Dermis blood vessel endothelial cell (primary cell): ENCODE results near the gene SAXO1. TPM values are rescaled to one million over a fixed set of nuclear protein-coding genes. Genes with fewer than 3 reads are reported as not detected.
"Not testable (repeated sequence)": the region's sequence is repeated elsewhere in the genome, so short reads cannot be mapped to it uniquely, and the experiment has no call there.

ENCODE experiments used
- DNase-seq: peaks from one replicate; pipeline ENCODE4 v3.0.0; 2010
- total RNA-seq: library from RNA; depleted of rRNA; stranded (reverse); fragments of >200 nt; gene quantifications from 2 replicates; pipeline ENCODE4 v1.2.3, GENCODE V29; 2014

Gene SAXO1
- total RNA-seq, 1 donor from 2014 or later: not detected

DNA sequence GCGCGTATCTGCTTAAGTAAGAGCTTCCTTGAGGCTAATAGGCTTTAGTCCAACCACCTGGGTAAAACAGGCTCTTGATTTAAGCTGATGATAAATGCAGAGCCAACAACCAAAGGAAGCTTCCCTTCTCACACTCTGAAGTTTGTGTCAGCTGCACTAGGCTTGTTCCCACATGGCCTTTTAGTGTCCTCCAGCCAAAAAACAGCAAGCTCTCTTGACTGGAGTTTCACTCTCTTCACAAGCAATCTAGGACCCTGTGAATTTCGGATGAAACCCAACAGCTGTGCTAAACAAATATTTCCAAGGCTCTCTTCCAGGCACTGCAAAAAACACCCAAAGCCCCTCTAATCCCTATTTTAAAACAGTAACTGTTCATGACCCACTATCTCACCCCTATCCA is 63.9 kb downstream of the SAXO1 start:
- no peak for DNase-seq

DNA sequence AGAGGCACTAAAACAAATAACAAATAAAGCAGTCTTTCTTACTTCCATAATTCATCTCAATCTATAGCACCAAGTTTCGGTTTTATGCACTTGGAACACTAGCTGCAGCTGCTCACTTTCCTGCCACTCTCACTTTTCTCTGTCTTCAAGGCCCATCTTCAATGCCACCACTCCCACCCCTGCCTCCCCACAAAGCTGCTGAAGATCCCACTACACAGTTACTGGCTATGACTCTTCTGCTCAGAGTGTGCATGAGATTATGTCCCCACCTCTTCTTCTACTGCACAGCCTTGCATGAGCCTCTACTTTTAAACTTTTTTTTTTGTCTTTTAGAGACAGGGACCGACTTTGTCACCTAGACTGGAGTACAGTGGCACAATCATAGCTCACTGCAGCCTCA is 77.4 kb downstream of the SAXO1 start:
- no peak for DNase-seq

DNA sequence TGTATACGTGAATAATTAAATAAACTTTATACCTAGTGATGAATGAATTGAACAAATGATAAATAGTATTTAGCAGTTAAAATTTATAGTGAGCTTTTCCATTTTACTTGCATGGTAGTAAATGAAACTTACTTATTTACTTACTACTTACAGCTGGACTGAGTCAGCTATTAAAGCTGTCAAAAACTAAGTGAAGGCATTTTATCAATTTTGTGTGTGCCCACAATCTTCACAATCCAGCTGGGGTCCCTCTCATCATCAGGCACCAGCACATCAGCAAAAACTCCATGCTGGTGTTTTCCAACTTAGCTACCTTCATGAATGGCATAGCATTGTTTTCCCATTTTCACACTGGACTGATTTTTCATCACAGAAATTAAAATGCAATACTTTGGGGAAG is 81.1 kb downstream of the SAXO1 start:
- no peak for DNase-seq

- no peak for DNase-seq
Observed at GRCh38 chr9:18947892-18948339, 85.1 kb downstream of the SAXO1 start.

DNA sequence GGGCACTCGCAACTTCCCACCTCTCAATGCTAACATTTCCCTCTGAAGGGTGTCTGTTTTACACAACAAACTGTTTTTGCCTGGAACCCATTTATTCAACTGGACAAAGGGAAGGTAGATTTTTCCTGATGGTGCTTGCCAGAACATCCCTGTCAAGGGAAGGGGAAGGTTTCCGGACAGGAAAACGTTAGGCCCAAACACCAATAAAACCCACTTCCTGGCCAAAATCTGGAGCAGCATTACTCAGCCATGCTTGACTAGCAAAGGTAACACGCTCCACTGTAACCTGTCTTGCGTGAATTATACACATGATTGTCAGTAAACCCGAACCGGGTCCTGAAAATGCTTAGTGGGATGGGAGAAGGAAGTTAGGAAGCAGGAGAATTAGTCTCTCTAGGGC is 90.2 kb downstream of the SAXO1 start:
- DNase-seq: peak; percentile 54

DNA sequence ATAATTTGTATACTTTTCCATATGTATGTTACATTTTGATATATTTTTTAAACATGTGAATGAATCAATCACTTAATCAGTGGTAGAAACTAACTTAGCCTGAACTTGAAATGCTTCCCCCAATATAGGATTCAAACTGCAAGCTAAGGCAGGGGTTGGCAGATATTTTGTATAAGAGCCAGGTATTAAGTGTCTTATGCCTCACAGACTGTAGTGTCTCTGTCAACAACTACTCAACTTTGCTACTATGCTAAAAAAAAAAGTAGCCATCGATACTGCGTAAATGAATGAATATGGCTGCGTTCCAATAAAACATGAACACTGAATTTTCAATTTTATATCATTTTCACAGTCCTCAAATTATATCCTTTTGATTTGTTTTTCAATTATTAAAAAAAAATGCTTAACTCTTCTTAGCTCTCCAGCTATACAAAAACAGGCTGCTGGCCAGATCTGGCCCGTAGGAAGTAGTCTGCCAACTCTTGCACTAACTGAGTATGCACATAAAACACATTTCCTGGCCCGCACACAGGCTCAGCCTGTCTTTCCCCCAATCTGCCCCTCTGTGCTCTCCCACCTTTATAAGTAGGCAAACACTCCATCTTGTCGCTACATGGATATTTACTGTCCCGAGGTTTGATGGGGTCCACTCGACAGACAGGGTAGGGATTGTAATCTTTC is 91.8 kb downstream of the SAXO1 start:
- no peak for DNase-seq

GRCh38 chr9:18939943-18940342 is 93.1 kb downstream of the SAXO1 start:
- DNase-seq: no peak

- no peak for DNase-seq
Observed at GRCh38 chr9:18936094-18936871, 96.7 kb downstream of the SAXO1 start.

DNA sequence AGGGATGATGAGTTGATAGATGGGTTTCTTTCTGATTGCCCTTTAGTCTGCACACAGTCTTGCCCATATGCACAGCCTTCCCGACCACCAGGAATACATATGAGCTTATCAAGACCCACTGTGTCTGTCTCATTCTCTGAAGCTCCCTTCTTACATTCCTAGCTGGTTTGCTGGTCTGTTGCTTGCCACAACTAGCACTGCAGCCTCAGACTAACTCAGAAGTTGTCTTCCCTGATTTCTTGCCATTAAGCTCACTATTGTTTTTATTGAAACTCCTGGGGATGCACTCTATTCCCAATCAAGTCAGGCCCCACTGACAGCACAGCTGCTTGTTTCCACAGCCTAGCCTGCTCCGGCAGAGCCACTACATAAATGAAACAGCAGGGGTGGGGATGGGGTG is 97.5 kb downstream of the SAXO1 start:
- no peak for DNase-seq

DNA sequence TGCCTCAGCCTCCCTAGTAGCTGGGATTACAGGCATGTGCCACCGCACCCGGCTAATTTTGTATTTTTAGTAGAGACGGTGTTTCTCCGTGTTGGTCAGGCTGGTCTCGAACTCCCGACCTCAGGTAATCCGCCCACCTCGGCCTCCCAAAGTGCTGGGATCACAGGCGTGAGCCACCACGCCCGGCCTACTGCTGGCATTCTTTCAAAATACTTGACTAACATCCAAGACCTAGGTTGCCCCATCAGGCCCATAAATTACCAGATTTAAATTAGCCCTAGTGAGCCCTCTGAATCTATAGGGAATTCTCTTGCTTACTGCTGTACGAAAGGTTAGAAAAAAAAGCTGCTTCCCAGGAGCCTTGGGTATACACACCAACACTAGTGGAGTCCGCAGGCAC is 102.4 kb downstream of the SAXO1 start:
- not testable (repeated sequence) for DNase-seq

DNA sequence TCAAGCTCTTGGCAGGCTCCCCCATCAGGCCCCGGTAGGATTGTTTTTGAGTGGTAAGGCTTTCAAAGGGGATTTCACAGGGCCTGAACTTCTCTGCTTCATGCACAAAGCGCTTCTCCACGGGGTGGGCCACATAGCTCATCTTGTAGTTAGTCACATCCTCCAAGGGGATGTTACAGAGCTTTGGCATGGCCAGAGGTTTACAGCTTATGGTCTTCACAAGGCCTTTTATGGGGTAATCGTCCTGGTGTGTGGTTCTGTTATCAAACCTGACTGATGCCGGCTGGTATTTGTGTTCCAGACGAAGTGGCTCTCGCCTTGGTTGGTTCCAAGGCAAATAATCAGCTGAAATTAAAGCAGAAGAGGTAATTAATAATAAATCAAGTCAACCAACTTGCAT is 104.3 kb downstream of the SAXO1 start:
- DNase-seq: no peak

DNA sequence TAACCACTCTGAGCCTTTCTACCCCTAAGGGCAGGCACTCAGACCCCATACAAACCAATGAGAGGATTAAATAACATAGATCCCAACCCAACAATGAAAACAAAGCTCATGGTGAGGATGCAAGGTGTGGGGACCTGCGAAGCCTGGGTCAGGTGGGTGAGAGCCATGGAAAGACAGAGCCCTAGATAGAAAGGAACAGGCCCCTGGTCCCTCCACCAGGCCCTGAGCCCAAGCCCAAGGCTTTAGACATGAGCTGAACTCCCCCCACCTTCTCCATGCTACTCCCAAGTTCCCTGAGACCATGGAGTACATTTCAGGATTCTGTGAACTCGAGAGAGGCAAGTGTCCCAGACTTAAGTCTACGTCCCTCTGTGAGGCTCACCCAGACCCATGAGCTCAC is 106.5 kb downstream of the SAXO1 start:
- DNase-seq: no peak

GRCh38 chr9:18925880-18926279 is 107.1 kb downstream of the SAXO1 start:
- no peak for DNase-seq

GRCh38 chr9:18923671-18924430 is 109.2 kb downstream of the SAXO1 start:
- DNase-seq: no peak

GRCh38 chr9:18923167-18923566 is 109.8 kb downstream of the SAXO1 start:
- DNase-seq: no peak

DNA sequence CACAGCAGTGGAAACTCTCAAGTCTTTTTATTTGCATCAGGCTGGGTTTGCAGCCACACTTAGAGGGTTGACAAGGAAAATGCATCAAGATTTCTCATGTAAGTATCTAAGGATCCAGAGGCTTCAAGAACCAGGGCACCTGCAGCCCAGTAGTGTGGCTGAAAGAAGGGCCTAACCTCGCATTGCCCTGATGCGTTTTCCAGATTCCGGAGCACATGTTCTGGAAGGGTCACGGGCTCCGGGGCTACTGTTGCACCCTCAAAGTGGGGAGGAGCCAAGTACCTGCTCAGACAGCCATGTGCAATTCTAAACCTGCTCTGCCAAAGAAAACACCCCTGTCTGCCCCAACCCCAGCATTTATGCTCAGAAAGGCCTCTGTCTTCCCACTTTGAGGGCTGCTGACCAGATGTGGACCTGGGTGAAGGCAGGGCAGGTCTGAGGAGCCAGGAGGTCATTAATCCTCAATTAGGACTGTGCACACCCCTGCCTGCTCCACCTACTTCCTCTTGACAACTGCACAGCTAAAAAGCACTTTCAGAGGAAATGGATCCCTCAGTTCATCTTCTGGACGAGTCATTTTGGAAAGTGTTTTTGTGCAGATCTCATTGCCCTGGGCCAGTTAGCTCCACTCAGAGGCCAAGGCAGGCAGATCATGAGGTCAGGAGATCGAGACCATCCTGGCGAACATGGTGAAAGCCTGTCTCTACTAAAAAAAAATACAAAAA is 110.7 kb downstream of the SAXO1 start:
- DNase-seq: no peak

- no peak for DNase-seq
Observed at GRCh38 chr9:18921366-18922075, 111.5 kb downstream of the SAXO1 start.

- DNase-seq: no peak
Observed at GRCh38 chr9:18920141-18921084, 112.6 kb downstream of the SAXO1 start.

DNA sequence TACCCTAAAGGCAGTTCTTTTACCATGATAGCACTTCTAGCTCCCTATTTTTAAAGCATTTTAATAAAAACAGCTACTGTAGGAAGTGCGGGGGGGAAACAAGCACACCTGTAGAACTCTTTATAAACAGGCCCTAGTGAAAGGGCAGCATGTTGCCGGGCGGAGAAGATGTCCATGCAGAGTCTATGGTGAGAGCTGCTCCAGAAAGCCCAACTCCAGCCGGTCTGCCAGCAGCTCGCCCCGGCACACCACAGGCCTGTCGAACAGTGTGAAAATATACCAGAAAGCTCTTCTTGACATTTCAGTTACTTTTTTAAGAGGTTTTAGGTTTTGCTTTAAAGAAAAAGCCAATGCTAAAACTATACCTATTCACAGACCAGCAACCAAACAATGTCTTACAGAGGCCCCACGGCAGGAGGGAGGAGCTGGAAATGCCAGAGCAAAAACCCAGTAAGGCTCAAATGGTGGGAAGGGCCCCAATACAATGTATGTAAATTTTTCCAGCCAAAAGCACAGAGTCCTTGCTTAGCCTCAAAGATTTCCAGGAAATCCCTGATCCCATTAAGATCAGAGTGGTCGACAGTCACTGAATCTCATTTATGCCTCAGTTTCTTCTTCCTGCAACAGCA is 121.2 kb downstream of the SAXO1 start:
- no peak for DNase-seq

DNA sequence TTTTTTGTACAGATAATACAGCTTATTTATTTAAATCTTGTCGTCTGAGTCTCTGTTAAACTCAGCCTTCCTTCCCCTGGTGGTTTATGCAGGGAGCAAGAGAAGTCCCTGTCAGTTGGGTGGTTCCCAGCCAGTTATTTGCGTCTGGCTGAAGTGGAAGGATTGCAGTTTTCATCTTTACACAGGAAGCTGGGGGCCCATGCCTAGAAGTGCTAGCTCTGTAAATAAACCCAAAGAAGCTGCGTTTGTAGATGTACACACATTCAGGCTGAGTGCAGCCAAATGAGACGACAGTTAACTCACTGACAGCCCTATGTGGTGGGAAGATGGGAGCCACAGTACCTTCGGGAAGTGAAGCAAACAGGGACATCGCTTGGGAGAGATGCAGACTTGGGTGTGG is 122.1 kb downstream of the SAXO1 start:
- no peak for DNase-seq

DNA sequence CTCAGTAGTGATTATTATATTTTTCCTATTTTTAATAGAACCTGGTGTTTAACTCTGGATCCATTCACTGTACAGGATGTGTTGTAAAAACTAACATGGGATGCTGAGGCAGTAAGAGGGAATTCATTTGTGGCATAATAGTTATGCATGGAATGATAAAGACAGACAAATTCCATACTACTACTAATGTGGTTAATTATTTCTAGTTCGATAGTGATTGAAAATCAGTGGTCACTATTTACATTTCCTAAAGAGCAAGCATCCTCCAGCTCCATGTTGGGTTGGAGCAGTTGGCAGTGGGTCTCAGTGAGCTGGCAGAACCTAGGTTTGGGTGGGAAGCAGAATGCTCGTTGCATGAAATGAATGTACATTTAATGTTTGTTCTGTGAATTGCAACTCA is 122.6 kb downstream of the SAXO1 start:
- DNase-seq: no peak
